LHCN-M2 (cell line): ENCODE data around the gene RNASE11. TPM values are rescaled to one million over a fixed set of nuclear protein-coding genes. Genes with fewer than 3 reads are reported as not detected.
"Not testable (repeated sequence)": the region's sequence is repeated elsewhere in the genome, so short reads cannot be mapped to it uniquely, and the experiment has no call there.

ENCODE experiments used
- DNase-seq: peaks from one replicate; pipeline ENCODE4 v3.0.0-alpha.2; 2012; ENCODE audit warnings: low read depth
- polyA plus RNA-seq: library from polyadenylated mRNA; unstranded; fragments of >200 nt; gene quantifications from one replicate; pipeline ENCODE4 v1.2.1, GENCODE V29; 2012; ENCODE audit warnings: missing spikeins
- total RNA-seq: library from RNA; depleted of rRNA; stranded (reverse); fragments of >200 nt; gene quantifications from 2 replicates; pipeline ENCODE4 v1.2.3, GENCODE V29; 2014; rRNA removed

The RNASE11 gene
- not detected in 2 replicates for total RNA-seq
- not detected for polyA plus RNA-seq

DNA sequence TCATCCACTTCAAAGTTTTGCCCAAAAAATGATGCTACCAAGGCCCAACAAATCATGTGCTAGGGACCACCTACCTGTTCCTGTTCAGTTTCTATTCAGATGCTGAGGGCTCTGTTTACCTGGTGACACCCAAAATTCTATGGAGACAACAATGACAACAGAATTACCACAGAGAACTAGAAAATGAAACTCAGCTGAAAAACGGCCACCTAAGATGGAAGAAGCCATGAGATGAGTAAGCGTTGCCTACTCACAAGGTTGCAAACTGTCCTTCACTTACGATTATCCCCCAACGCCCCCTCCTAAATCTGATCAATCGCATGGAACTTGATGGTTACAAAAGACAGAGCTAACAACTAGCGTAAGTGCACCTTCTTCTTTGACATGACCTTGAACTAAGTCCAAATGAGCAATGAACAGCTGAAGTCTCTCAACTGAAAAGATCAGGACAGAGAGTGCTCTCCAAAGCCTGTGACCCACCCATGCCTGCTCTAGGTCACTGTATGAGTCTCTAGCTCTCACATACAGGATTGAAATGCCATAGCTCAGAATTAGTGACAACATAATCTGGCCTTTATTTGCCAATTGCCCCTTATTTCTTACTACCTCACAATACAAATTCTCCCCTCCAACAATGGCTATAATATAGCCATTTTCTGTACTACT, at the start of gene RNASE11:
RNASE11 (minus strand) TSS at position 513 of the 666 bp plus-strand sequence.
- no peak for DNase-seq

DNA sequence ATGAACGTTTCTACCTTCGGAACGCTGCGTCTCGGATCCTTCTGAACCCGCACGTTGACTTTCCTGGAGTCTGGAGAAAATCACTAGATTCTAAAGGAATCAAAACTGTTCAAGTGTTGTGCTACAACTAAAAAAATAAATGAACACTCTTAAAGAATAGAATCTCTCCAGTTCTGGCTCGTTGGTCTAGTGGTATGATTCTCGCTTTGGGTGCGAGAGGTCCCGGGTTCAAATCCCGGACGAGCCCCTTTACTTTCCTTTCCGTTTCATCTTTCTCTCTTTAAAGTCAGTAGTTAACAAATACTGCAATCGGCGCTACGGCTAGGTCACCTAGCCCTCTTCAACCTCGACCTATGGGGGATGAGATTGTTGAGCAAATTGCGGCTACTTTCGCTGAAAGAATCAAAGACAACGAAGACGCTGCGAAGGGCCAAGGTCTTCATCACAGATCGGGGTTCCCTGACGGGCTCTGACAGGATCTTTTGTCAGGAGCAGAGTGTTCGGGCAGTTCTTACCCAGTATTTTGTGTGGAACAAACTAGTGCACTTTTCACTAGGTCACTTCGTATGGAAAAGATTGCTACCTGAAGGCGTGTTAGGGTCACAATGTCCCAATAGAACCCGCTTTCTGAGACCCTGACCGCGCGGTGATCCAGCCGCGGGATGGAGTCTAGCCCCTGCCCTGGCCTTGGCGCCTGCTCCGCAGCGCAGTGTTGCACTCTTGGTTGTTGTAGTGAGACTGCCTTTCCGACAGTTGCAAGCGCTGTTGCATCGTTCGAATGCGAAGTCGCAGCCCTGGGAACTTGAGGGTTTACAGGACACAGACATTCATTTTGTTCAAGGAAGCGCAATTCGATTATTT, 45.3 kb upstream of the RNASE11 start:
- DNase-seq, result peak; percentile 82

DNA sequence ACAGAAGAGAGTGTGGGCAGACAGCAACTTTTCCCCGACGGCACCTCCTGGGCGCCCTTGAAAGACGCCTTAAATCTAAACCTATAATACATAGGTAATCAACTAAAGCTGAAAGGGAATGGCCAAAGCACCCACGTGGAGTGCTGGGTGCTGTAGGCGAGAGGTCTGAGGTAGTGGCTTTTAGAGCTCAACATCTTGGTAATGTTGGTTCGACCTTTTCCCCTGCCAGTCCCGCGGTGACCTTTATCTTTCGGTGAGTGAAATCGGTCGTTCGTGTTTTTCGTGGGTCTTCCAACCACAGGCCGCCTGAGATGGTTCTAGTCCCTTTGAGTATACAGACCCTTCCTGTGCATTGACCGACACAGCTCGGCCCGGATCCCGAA, 44.6 kb upstream of the RNASE11 start:
- no peak for DNase-seq

DNA sequence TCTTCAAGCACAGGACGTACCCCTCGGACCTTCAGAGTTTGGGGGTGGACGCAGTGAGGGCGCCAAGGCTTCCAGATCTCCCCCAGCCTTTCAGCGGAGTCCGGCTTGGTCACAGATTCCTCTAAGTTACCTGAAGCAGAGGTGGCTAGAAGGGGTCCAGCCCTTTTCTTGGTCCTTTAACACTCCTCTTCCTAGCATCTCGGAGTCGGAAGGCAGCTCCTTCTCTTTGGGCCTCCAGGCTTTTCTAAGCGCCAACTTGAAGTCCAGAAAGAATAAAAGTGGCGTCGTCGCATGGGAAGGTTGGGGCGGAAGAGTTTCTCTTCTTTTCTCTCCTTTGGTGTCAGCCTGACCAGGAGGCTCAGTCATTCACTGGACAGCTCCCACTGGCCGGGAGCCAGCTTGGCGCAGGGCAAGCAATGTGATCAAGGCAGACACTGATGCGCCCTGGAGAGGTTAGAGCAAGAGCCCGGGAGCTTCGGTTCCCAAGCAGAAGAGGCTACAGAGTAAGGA, 44.1 kb upstream of the RNASE11 start:
- DNase-seq, result peak; percentile 70

DNA sequence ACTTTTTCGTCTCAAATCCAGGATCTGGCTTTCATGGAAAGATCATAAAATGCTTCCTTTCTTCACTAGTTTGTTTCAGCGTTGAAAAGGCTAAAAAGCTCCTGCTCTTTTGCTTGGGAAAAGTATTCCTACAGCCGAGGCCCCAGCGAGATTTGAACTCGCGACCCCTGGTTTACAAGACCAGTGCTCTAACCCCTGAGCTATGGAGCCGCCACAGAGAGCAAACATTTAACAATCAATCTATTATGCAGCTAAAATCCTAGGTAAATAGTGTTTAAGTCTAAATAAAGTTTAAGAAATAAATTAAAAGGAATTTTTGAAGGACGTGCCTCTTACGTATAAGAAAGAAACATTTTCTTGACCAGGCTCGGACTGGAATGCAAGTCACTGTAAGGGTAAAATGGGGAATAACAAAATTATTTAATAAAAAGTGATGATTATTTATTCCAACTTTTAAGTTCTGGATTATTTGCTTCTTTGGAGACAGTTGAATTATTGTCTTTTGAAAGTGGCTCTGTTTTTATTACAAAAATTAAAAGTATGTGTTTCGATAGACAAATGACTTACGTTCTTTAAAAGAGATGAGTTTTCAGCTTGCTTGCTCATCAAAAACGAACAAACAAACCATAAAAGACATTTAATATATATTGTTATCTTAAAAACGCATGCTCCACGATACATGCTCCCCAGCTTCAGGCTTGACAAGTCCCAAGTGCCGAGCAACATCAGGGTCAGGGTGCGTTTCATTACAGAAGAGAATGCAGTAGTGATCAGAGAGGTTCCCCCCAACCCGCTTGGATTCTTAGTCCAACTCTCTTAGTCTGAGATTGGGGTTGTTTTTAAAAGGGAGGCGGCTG, 43.5 kb upstream of the RNASE11 start:
- peak; percentile 64 for DNase-seq

DNA sequence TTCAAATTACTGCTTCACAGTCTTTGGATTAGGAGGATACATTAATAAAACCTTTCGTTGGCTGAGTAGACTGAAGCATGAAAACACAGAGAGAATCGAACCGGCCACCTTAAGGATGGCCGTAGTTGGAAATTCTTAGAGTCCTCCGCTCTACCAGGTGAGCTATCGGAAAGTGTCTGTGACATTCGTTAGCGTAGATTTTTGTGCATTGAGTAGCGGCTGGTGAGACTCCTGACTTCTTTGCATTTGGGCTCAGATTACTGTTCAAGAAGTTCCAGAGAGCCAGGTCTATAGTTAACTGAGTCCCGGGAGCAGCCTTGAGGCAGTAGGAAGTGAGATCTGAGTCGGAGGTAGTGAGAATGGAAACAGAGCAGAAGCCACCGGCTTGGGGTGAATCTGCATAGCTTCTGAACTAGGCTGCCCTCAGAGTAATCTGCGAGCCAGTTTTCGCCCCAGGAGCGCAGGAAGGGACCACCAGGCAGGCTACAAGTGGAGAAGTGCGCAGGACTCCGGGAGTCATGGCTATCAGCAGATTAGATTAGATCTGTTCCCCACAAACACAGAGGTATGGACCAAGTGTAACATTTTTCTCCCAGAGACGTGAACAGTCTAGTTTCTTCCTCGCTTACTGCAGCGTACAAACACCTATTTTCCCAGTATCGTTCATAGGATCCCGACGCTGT, 42.7 kb upstream of the RNASE11 start:
- peak; percentile 45 for DNase-seq

DNA sequence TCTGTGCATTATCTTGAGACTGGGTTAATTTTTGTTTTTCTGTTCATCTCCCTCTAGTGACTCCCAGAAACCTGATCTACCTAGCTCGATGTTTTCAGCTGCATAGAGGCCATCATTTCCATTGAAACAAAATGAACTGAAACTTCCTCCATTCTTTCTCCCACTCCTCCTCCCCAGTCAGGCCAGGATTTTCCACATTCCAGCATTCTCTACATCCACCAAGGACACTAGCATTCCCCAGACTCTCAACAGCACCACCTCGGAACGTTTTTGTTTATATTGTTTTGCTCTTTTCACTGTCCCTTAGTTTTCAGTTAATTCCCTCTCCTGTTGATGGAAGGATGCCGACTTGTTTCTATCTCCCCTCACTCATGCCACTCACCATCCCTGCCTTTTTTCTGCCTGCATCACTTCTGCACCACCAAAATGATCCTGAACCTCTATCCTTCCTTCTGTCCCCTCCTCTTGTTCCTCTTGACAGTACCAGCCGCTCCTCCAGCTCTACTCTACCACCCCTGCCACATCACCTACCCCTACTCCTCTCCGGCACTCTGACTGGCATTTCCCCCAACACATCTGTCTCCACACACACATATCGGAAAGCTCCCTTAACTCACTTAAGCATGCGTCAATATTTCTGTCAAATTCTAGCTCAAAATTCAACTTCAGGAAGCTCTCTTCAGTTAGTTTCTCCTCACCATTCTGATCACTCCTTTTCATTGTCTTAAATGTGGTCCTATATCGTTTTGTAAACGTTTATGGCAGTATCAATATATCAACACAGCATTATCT, 40.5 kb upstream of the RNASE11 start:
- DNase-seq, result no peak

DNA sequence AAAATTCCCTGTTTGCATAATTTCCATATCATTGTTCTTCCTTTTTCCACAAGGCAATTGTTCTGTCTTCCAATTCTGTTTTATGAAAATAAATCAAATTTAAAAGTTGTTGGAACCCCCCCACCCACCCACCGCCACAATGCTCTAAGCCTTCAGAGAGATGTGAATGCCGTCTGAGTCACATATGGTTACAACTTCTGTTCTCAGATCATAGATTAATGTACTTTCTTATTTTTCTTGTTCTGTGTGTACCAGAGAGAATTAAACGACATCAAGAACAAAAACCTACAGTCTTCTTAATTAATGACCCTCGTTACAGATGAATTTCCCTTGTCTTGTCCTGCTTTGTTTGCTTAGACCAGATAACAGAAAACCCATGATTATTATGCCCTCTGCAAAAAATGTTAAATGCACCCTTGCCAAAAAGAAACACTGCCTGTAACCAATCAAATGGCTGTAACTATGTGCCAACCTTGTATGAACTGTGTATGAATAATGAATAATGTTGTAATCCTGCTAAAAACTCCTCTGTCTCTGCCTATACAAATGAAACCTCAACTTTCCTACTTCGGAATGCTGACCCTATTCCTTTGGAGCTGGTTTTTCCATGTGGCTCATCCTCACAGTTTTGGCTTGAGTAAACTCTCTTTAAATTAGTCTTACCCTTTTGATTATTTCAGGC, 39.7 kb upstream of the RNASE11 start:
- no peak for DNase-seq

DNA sequence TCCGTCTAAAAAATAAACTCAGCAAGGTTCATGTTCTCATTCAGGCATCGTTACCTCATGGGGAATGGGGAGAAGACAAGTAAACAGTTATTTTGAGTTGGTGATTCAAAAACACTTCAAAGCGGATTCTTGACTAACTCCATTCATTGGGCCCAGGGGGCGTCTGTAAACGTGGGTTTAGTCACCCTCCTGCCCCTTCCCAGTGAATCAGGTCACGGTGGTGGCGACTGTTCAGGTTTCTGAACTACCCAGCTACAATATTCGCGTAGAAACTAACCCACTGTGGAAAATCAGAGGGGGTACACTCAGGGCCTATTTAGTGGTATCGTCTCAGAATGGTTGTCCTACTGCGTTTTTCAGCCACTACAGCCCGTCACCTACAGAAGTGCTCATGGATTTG, 38.5 kb upstream of the RNASE11 start:
- no peak for DNase-seq

DNA sequence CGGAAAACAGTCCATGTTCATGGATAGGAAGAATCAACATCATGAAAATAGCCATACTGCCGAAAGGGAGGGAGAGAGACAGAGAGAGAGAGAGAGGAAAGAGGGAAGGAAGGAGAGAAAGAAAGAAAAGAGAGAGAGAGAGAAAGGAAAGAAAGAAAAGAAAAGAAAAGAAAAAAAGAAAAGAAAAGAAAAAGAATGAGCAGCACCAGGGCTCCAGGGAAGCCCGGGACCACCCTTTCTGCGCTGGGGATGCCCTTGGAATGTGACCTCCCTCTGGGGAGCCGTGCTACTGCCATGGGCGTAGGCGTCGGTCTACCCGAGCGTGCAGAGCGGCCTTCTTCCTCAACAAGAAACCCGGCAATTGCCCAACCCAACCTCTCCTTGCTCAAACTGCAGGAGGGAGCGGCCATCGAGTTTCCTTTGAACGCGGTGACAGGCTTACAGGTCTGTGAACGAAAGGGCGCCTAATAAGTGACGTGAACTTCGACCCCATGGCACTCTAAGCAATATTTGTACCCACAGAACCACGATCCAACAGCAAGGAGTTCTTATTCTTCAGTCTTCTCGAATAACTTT, 36.8 kb upstream of the RNASE11 start:
- DNase-seq, result peak; percentile 35

DNA sequence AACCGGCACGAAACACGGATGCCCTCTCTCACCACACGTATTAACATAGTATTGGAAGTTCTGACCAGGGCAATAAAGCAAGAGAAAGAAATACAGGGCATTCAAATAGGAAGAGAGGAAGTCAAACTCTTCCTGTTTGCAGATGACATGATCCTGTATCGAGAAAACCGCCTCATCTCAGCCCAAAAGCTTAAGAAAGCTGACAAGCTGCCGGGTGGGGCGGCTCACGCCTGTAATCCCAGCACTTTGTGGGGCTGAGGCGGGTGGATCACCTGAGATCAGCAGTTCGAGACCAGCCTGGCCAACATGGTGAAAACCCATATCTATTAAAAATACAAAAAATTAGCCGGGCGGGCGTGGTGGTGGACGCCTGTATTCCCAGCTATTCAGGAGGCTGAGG, 36.0 kb upstream of the RNASE11 start:
- no peak for DNase-seq

DNA sequence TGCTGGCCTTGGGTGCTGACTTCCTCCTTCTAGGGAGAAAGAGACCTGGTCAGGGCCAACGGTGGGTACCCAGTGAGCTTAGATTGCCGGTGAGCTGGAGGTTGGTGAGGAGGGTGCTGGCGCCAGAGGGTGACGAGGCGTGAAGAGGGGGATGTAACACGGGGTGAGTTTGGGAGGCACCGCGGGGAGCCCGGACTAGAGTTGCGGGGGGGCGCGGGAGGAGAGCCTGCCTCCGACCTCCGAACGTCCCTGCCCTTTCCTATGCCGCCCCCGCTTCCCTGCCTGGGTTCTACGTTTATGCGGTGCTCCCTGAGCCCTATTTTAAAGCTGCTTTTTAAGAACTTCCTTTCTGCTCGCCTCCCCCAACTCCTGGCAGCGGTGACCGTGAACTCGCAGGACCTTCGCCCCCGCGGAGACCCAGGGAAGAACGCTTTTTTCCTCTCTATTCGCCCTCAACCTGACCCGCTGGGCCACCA, 35.1 kb upstream of the RNASE11 start:
- no peak for DNase-seq

DNA sequence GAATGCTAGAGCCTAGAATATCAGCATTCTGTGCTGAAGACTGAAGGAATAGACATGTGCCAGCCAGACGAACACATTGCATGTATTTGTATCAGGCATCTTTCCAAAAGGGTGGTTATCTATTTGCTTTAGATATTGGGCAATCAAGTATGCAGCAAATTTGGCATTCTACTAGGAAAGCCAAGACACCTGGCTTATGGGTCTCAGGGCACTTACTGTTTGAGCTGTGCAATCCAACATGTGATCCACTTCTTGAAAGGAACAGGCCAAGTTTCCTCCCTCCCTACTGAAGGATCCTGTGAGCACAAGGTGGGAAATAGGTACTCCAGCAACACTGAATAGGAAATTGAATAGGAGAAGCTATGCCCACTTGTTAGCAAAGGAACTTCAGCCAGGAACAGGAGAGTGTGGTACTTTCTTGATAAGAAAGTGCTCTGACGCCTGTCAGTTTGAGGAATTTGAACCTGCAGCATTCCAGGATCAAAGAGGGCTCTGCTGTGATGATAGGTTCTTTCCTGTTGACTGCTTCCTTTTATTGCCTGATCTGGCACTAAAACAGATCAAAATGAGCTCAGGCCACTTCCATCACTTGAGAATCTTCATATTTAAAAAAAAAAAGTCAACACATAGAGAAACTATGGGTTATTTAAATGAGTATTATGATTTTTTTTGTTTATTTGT, 33.1 kb upstream of the RNASE11 start:
- no peak for DNase-seq

DNA sequence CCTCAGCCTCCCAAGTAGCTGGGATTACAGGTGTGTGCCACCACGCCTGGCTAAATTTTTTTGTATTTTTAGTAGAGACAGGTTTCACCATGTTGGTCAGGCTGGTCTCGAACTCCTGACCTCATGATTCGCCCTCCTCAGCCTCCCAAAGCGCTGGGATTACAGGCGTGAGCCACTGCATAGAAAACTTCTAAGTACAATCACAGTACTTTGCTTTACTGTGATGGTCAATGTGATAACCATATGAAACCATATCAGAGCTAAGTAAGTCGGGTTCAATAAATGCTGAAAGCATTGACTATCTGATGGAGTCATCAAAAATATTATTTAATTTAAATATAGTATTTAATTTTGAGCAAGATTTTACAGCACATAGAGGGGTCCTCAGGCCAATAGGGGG, 31.9 kb upstream of the RNASE11 start:
- DNase-seq, result not testable (repeated sequence)

DNA sequence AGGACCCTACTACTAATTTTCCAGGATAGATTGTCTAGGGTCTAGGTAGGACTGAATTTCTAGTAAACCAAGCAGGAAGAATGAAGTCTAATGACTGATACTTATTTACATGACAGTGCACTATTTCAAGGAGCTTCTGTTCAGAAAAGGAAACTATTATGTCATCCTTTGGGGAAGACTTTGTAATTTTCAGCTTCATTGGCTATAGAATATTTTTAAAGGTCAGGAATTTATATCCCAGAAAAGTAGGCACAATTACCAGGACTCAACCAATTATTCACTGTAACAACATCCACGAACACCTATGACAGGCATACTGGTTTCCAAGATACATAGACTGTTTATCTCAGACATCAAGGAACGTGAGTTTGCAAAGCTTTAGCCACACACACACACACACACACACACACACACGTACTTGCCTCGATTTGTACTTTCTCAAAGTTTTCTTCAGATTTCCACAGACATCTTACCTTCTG, 30.5 kb upstream of the RNASE11 start:
- DNase-seq, result no peak

DNA sequence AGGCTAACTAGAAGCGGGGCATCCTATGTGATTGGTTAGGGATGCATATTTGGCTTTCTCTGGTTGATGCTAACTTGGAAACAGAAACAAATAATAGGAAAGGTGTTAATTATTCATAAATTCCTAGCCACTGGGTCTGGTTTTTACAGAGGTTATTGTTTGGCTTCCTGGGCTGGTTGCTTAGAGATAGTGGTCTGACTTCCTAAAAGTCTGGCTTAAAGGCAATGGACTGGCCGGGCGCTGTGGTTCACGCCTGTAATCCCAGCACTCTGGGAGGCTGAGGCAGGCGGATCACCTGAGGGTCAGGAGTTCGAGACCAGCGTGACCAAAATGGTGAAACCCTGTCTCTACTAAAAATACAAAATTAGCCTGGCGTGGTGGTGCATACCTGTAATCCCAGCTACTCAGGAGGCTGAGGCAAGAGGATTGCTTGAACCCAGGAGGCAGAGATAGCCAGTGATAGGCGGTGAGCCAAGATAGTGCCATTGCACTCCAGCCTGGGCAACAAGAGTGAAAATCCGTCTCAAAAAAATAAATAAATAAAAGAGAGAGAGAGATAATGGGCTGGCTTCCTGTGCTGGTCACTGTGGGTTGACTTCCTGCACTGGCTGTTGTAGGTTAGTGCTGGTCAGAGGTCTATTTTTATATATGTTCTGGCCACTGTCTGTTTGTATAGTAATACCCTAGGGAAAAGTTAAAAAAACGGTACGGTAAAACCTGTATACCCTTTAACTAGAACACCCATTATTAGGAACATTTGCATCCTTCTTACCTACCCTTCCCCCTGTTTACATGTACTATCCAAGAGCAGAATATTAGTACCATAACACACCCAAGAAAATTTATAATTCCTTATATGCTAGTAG, 29.6 kb upstream of the RNASE11 start:
- no peak for DNase-seq

DNA sequence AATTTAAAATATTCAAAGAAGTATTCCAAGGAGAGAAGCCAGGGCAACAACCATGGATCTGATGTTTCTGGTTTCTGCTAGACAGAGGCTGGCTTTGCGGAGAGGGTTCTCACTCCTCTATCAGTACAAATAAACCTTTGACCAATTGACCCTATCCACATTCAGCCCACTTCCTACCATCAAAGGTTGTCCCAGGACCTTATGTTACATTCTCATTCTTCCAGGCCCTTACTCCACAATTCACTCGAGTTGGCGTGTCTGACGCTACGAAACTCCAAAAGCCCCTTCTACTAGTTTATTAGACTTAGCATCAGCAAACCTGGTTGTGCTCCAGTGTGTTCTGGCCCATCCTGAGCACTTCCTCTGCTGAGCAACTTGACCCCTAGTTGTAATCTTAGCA, 28.2 kb upstream of the RNASE11 start:
- DNase-seq, result no peak
